HCT116 (cell line): Measurements from ENCODE around the gene E4F1. TPM values are rescaled to one million over a fixed set of nuclear protein-coding genes. Genes with fewer than 3 reads are reported as not detected.

Source experiments
- ATAC-seq: fragments of 200-7000 bp; cut with Tn5 transposase; 2 replicates; pipeline ENCODE4 v1.9.1; 2020; ENCODE audit warnings: mild to moderate bottlenecking, moderate library complexity
- BruUV-seq: library from RNA; stranded (reverse); fragments of 400-500 nt; replicated peaks from 2 replicates; lab custom pipeline; 2021; lab: Mats Ljungman, UMichigan
- CTCF ChIA-PET: fragments of 300-600 bp; sonication (Branson Sonifier 250); formaldehyde crosslinking; loops from one replicate; lab custom pipeline; 2021; ENCODE audit warnings: antibody characterized with exemption; lab: Charles Lee
- POLR2A ChIA-PET: fragments of 300-600, 350-600 bp; sonication (Branson Sonifier 250); formaldehyde crosslinking; loops from one replicate; lab custom pipeline; 2021; ENCODE audit warnings: antibody characterized with exemption; lab: Charles Lee
- RAD21 ChIA-PET, 2 experiments: fragments of 300-600 bp; sonication (Branson Sonifier 250); formaldehyde crosslinking; loops; one replicate each; lab custom pipeline; 2023; ENCODE audit warnings: low total read pairs in 2 of 2; ENCODE audit not compliant: uncharacterized antibody in 2 of 2, unreplicated experiment in 2 of 2, low non-redundant PET in 1 of 2; lab: Charles Lee
- DNase-seq: peaks from one replicate; pipeline ENCODE4 v3.0.0-alpha.2; 2010; ENCODE audit warnings: low read depth, low spot score
- H2AFZ ChIP-seq: fragments of 200-600 bp; shearing (Covaris generic), sonication (generic); 2 replicates; pipeline ENCODE4 v1.6.1; 2017; ENCODE audit warnings: low read depth, mixed run types, mixed read lengths, antibody characterized with exemption, low read length; ENCODE audit not compliant: poor library complexity, severe bottlenecking
- H3K27ac ChIP-seq: 2 replicates; pipeline ENCODE4 v1.5.1; 2012; ENCODE audit warnings: low read depth, low read length
- H3K27me3 ChIP-seq: fragments of 200-600 bp; sonication (generic); 2 replicates; pipeline ENCODE4 v1.6.1; 2016; ENCODE audit warnings: mixed run types, low read length, mixed read lengths; ENCODE audit not compliant: insufficient read depth
- H3K36me3 ChIP-seq, 2 experiments: fragments of 200-500 bp in 1 of 2; fragments of 200-600 bp in 1 of 2; sonication (Bioruptor generic) in 1 of 2; sonication (generic) in 1 of 2; 2 replicates each; pipeline versions ENCODE4 v1.5.1 to v1.6.1; 2014 to 2016; ENCODE audit warnings: low read length in 2 of 2, inconsistent platforms in 1 of 2, mixed read lengths in 1 of 2, mixed run types in 1 of 2; ENCODE audit not compliant: insufficient read depth in 2 of 2, control insufficient read depth in 1 of 2
- H3K4me1 ChIP-seq, 2 experiments: fragments of 200-600 bp in 1 of 2; sonication (generic) in 1 of 2; 2 replicates each; pipeline versions ENCODE4 v1.5.1 to v1.6.1; 2012 to 2017; ENCODE audit warnings: low read length in 2 of 2, inconsistent platforms in 1 of 2, mild to moderate bottlenecking in 1 of 2, mixed read lengths in 1 of 2, mixed run types in 1 of 2, moderate library complexity in 1 of 2; ENCODE audit not compliant: insufficient read depth in 2 of 2, control insufficient read depth in 1 of 2
- H3K4me2 ChIP-seq: fragments of 200-600 bp; sonication (generic); 2 replicates; pipeline ENCODE4 v1.6.1; 2017; ENCODE audit warnings: mixed run types, low read length, mixed read lengths
- H3K4me3 ChIP-seq, 2 experiments: fragments of 200-600 bp in 1 of 2; sonication (generic) in 1 of 2; replicated peaks in 1 of 2; 2 replicates each; pipeline ENCODE4 v1.5.1; 2011 to 2016; ENCODE audit warnings: low read length in 2 of 2, control low read depth in 1 of 2, low read depth in 1 of 2, mild to moderate bottlenecking in 1 of 2, mixed read lengths in 1 of 2, mixed run types in 1 of 2
- H3K79me2 ChIP-seq: fragments of 200-600 bp; sonication (generic); 2 replicates; pipeline ENCODE4 v1.6.1; 2017; ENCODE audit warnings: mild to moderate bottlenecking, mixed run types, low read length, moderate library complexity, mixed read lengths; ENCODE audit not compliant: insufficient read depth
- H3K9ac ChIP-seq: fragments of 200-600 bp; sonication (generic); 2 replicates; pipeline ENCODE4 v1.6.1; 2016; ENCODE audit warnings: low read length, mixed read lengths
- H3K9me2 ChIP-seq: fragments of 200-600 bp; sonication (generic), shearing (Covaris generic); 2 replicates; pipeline ENCODE4 v1.6.1; 2017; ENCODE audit warnings: mixed run types, mild to moderate bottlenecking, moderate library complexity; ENCODE audit not compliant: insufficient read depth
- H3K9me3 ChIP-seq, 2 experiments: fragments of 200-500 bp in 1 of 2; fragments of 200-600 bp in 1 of 2; sonication (Bioruptor generic) in 1 of 2; sonication (generic) in 1 of 2; 2 replicates each; pipeline ENCODE4 v1.6.1; 2014 to 2017; ENCODE audit warnings: low read length in 2 of 2, mixed read lengths in 2 of 2, inconsistent platforms in 1 of 2, low read depth in 1 of 2, mild to moderate bottlenecking in 1 of 2, mixed run types in 1 of 2, moderate library complexity in 1 of 2; ENCODE audit not compliant: control insufficient read depth in 1 of 2, insufficient read depth in 1 of 2
- H4K20me1 ChIP-seq: fragments of 200-600 bp; sonication (generic), shearing (Covaris generic); 2 replicates; pipeline ENCODE4 v1.6.1; 2017; ENCODE audit warnings: mixed run types, mild to moderate bottlenecking, moderate library complexity; ENCODE audit not compliant: insufficient read depth
- ATF3 ChIP-seq: IDR thresholded peaks from 2 replicates; pipeline ENCODE4 v1.6.1; 2012
- EZH2 ChIP-seq: fragments of 200-600 bp; sonication (generic); IDR thresholded peaks from 2 replicates; pipeline ENCODE4 v1.6.1; 2017; ENCODE audit warnings: antibody characterized with exemption, mixed run types
- FOSL1 ChIP-seq: IDR thresholded peaks from 2 replicates; pipeline ENCODE4 v1.6.1; 2012; ENCODE audit warnings: low read depth
- POLR2AphosphoS5 ChIP-seq: IDR thresholded peaks from 2 replicates; pipeline ENCODE4 v1.6.1; 2011; ENCODE audit warnings: mild to moderate bottlenecking, low read depth, low read length, moderate library complexity
- REST ChIP-seq: IDR thresholded peaks from 2 replicates; pipeline ENCODE4 v1.6.1; 2012; ENCODE audit warnings: low read depth
- SIN3A ChIP-seq: IDR thresholded peaks from 2 replicates; pipeline ENCODE4 v1.6.1; 2012; ENCODE audit warnings: low read depth
- ZBTB33 ChIP-seq: IDR thresholded peaks from 2 replicates; pipeline ENCODE4 v1.6.1; 2011; ENCODE audit warnings: mild to moderate bottlenecking, low read length, moderate library complexity; ENCODE audit not compliant: insufficient replicate concordance; ENCODE audit errors: extremely low read depth
- intact Hi-C: fragments of 100-400 bp; cut with micrococcal nuclease; formaldehyde crosslinking; loops from 2 replicates; pipeline ENCODE4 v1.10.0; 2022
- total RNA-seq: library from RNA; stranded (reverse); gene quantifications from one replicate; pipeline ENCODE4 v1.2.1, GENCODE V29; 2021; ENCODE audit not compliant: unreplicated experiment
- TF ChIP-seq, protein P1 (sequence below): IDR thresholded peaks from 2 replicates; pipeline ENCODE4 v1.6.1; 2012

E4F1 gene
- total RNA-seq, 1 experiment from 2014 or later = 40.7 TPM

DNA sequence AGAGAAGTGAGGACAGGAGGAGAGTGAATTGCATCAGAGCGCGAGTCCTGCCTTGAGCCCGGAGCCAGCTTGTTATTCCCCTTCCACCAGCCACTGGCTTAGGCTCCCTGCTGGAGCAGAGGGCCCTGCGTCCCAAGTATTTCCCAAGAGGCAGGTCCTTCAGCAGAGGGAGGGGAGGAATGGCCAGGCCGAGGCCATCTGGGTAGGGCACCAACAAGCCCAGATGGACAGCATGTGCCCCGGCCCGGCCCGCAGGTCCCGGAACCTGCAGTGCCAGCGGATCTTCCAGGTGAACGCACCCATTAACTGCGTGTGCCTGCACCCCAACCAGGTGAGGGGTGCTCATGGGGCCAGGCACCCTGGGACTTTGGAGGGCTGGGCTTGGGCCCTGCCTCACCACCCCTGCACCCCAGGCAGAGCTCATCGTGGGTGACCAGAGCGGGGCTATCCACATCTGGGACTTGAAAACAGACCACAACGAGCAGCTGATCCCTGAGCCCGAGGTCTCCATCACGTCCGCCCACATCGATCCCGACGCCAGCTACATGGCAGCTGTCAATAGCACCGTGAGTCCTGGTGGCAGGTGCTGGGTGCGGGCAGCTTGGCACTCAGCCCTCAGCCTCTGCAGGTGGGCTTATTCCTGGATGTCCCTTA lies 16.5 kb upstream of the E4F1 start:
- Histone ChIP-seq H3K36me3 (peaks cover 4 to 19% of the 10 kb centered on the region in 2 experiments; a peak in 3 of 4 replicates), H2AFZ (no peak overlapping the region), H3K9ac (peak overlapping the region; percentile 81), H3K79me2 (peaks cover 28% of the 10 kb centered on the region), H4K20me1 (no peaks in the 10 kb centered on the region), H3K9me2 (no peaks in the 10 kb centered on the region), H3K27ac (peak overlapping the region; percentile 94), H3K4me3 (0 out of 4 replicates have a peak overlapping the region, but pooled peaks of 1 of the 2 experiments have one; percentile 1), H3K9me3 (no peaks in the 10 kb centered on the region), H3K4me2 (peak overlapping the region; percentile 99), H3K4me1 (peaks cover 5 to 27% of the 10 kb centered on the region in 2 experiments), H3K27me3 (no peaks in the 10 kb centered on the region)
- no peak for ATAC-seq
- POLR2A ChIA-PET = interaction anchor here (0.9 kb wide), 1 partner anchor 9 kb away, joined by 3 read pairs; no protein-coding TSS in a partner anchor
- DNase-seq = no peak
- CTCF ChIA-PET = no interaction called here
- BruUV-seq = no TSS peak
- TF ChIP-seq REST (no peak), SIN3A (no peak), FOSL1 (no peak), EZH2 (no peak), ATF3 (no peak), ZBTB33 (no peak), POLR2AphosphoS5 (no peak)
- TF ChIP-seq, protein P1, sequence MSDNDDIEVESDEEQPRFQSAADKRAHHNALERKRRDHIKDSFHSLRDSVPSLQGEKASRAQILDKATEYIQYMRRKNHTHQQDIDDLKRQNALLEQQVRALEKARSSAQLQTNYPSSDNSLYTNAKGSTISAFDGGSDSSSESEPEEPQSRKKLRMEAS = no peak
- intact Hi-C loops = no loop called here
- RAD21 ChIA-PET = no interaction called here
